Measurements from ENCODE around the gene BANK1. TPM values are rescaled to one million over a fixed set of nuclear protein-coding genes. Genes with fewer than 3 reads are reported as not detected.

BANK1 gene
- total RNA-seq, 1 experiment from 2014 or later: 1.1 TPM

GRCh38 chr4:102089850-102090621 lies 299.5 kb downstream of the BANK1 start:
- Histone ChIP-seq H3K4ac (ENCODE audit: low read depth, low read length) (no peak overlapping the region), H3K4me1 (ENCODE audit: insufficient read depth, low read length) (no peaks in the 10 kb centered on the region), H3K79me1 (ENCODE audit: insufficient read depth, low read depth, low read length, poor library complexity, severe bottlenecking) (no peaks in the 10 kb centered on the region), H2AK5ac (ENCODE audit: insufficient read length, low read length) (no peak overlapping the region), H3K56ac (ENCODE audit: insufficient read length, low read depth, low read length) (no peak overlapping the region), H3K23me2 (ENCODE audit: insufficient read length, low read depth, low read length, poor library complexity, severe bottlenecking) (no peaks in the 10 kb centered on the region), H4K5ac (ENCODE audit: insufficient read length, low read depth, low read length) (no peak overlapping the region), H2BK5ac (ENCODE audit: insufficient read length, low read length) (no peak overlapping the region), H4K91ac (ENCODE audit: insufficient read length, low read depth, low read length) (no peak overlapping the region), H2BK15ac (ENCODE audit: low read depth, low read length) (no peak overlapping the region), H4K20me1 (ENCODE audit: control insufficient read depth, insufficient read depth, insufficient read length) (no peaks in the 10 kb centered on the region), H4K8ac (replicated peaks; ENCODE audit: insufficient read length, low read depth, low read length) (no peak overlapping the region), H3K9ac (ENCODE audit: extremely low read depth, insufficient read length, low read length) (no peak overlapping the region), H2BK120ac (ENCODE audit: low read depth, low read length, poor library complexity, severe bottlenecking) (no peak overlapping the region), H3K27me3 (ENCODE audit: insufficient read depth, low read length) (no peaks in the 10 kb centered on the region), H3K27ac (ENCODE audit: insufficient read length, low read depth, low read length) (no peak overlapping the region), H3K23ac (ENCODE audit: insufficient read length, low read depth, low read length) (no peak overlapping the region), H3K18ac (ENCODE audit: insufficient read length, low read depth, low read length) (no peak overlapping the region), H2AFZ (ENCODE audit: low read length) (no peak overlapping the region), H3T11ph (ENCODE audit: low read length) (no peak overlapping the region), H3K14ac (ENCODE audit: insufficient read depth, low read length) (no peak overlapping the region), H2BK20ac (ENCODE audit: low read depth, low read length, poor library complexity, severe bottlenecking) (no peak overlapping the region), H3K79me2 (ENCODE audit: insufficient read depth, low read length) (no peaks in the 10 kb centered on the region), H2BK12ac (ENCODE audit: insufficient read length, low read depth, low read length) (no peak overlapping the region), H3K4me2 (ENCODE audit: insufficient read depth, insufficient read length, low read length) (no peak overlapping the region), H3K9me3 (ENCODE audit: control insufficient read depth, low read depth, low read length) (no peaks in the 10 kb centered on the region)
- Mint-ChIP-seq H3K27me3 (ENCODE audit: low read depth) (no peaks in the 10 kb centered on the region), H3K36me3 (ENCODE audit: insufficient read depth in 1 of 3, low read depth in 3 of 3) (no peaks in the 10 kb centered on the region; a peak in 1 of 7 replicates), H3K9me3 (peaks cover 3 to 6% of the 10 kb centered on the region in 2 experiments; a peak in 3 of 5 replicates), H3K27ac (no peak overlapping the region), H3K4me3 (no peak overlapping the region), H3K4me1 (peaks cover 0 to 3% of the 10 kb centered on the region in 2 experiments; a peak in 1 of 4 replicates)
- no peak for DNase-seq
- TF ChIP-seq CTCF (conservative IDR thresholded peaks at IDR 0.05): no peak
- no CpG with 5 or more reads among the region's 5 CpGs for WGBS (ENCODE audit: extremely low coverage, insufficient read length, low lambda C conversion rate)

All from H9 (cell line).